Calu3 (cell line): Measurements from ENCODE around the gene GPR183. TPM values are rescaled to one million over a fixed set of nuclear protein-coding genes. Genes with fewer than 3 reads are reported as not detected.

Experiments used
- BruUV-seq: library from RNA; stranded (reverse); fragments of 400-500 nt; replicated peaks from 2 replicates; lab custom pipeline; 2021; lab: Mats Ljungman, UMichigan
- CTCF ChIA-PET: fragments of 300-600 bp; sonication (Branson Sonifier 250); formaldehyde crosslinking; loops from one replicate; lab custom pipeline; 2022; ENCODE audit warnings: antibody characterized with exemption; lab: Charles Lee
- DNase-seq: peaks from one replicate; pipeline ENCODE4 v3.0.0; 2022
- H3K27ac Mint-ChIP-seq: one replicate; pipeline ENCODE4 v1.8.0; 2022; ENCODE audit warnings: mixed read lengths; ENCODE audit not compliant: unreplicated experiment
- H3K27me3 Mint-ChIP-seq: one replicate; pipeline ENCODE4 v1.8.0; 2022; ENCODE audit warnings: mixed read lengths; ENCODE audit not compliant: unreplicated experiment
- H3K36me3 Mint-ChIP-seq: one replicate; pipeline ENCODE4 v1.8.0; 2022; ENCODE audit warnings: mild to moderate bottlenecking, moderate library complexity, mixed read lengths; ENCODE audit not compliant: insufficient read depth, unreplicated experiment
- H3K4me1 Mint-ChIP-seq: one replicate; pipeline ENCODE4 v1.8.0; 2022; ENCODE audit warnings: mild to moderate bottlenecking, low read depth, mixed read lengths; ENCODE audit not compliant: unreplicated experiment
- H3K4me3 Mint-ChIP-seq: one replicate; pipeline ENCODE4 v1.8.0; 2022; ENCODE audit warnings: mild to moderate bottlenecking, low read depth, moderate library complexity, mixed read lengths; ENCODE audit not compliant: unreplicated experiment
- H3K9me3 Mint-ChIP-seq: one replicate; pipeline ENCODE4 v1.8.0; 2022; ENCODE audit warnings: low read depth, mixed read lengths; ENCODE audit not compliant: unreplicated experiment
- CTCF ChIP-seq: fragments of 200-600 bp; IDR thresholded peaks from one replicate; pipeline ENCODE4 v1.8.0; 2022; ENCODE audit warnings: antibody characterized with exemption; ENCODE audit not compliant: unreplicated experiment
- intact Hi-C: fragments of 100-400 bp; cut with micrococcal nuclease; formaldehyde crosslinking; loops from one replicate; pipeline ENCODE4 v1.10.0; 2022; ENCODE audit not compliant: unreplicated experiment
- microRNA-seq: library from miRNA; unstranded; fragments of <30 nt; microRNA quantifications from one replicate; pipeline ENCODE4 v1.2.0, GENCODE V29; 2022
- total RNA-seq: library from RNA; stranded (reverse); gene quantifications from 2 replicates; pipeline ENCODE4 v1.2.3, GENCODE V29; 2022

The GPR183 gene
- total RNA-seq, 1 experiment from 2014 or later = not detected

GRCh38 chr13:99246100-99246499 is 61.1 kb downstream of the GPR183 start:
- intact Hi-C loops = no loop called here
- CTCF ChIA-PET = no interaction called here
- no TSS peak for BruUV-seq
- no peaks in the 10 kb centered on the region for H3K9me3 Mint-ChIP-seq
- no peaks in the 10 kb centered on the region for H3K4me1 Mint-ChIP-seq
- H3K4me3 Mint-ChIP-seq = no peak overlapping the region
- H3K36me3 Mint-ChIP-seq = no peaks in the 10 kb centered on the region
- DNase-seq = no peak
- TF ChIP-seq CTCF = no peak
- no peaks in the 10 kb centered on the region for H3K27me3 Mint-ChIP-seq
- H3K27ac Mint-ChIP-seq = no peak overlapping the region

Small RNA genes within 50 kb of the gene (microRNA-seq; reads per million reads assigned to microRNA genes)
- not detected for gene MIR623

Other genes starting within 250 kb of the GPR183 start
- gene UBAC2, start 106.5 kb downstream of the GPR183 start, total RNA-seq = 41.0 and 43.8 TPM in 2 replicates
- gene GPR18, start 49.0 kb downstream of the GPR183 start, total RNA-seq = not detected in 2 replicates
- 52.2 and 53.7 TPM in 2 replicates for gene TM9SF2, start 194.1 kb upstream of the GPR183 start, total RNA-seq